GM12874 (cell line): Measurements from ENCODE around the gene GOLGA1.
A peak's percentile ranks its signal among the peaks of the same experiment; 100 is the strongest.

ENCODE experiments used
- CTCF ChIP-seq: IDR thresholded peaks from 2 replicates; pipeline ENCODE4 v1.5.1; 2011; ENCODE audit warnings: low read depth, mild to moderate bottlenecking, control low read depth, low read length, moderate library complexity; ENCODE audit not compliant: insufficient read depth

The GOLGA1 gene

GRCh38 chr9:124853605-124854143, 87.2 kb downstream of the GOLGA1 start:
- no peak for TF ChIP-seq CTCF

GRCh38 chr9:124852829-124853531, 87.9 kb downstream of the GOLGA1 start, which contains the start of gene WDR38:
WDR38 (plus strand) TSS chr9:124853460; CDS start chr9:124853532, 72 bp downstream.
- TF ChIP-seq CTCF, result peak; percentile 96

GRCh38 chr9:124852121-124852828, 88.6 kb downstream of the GOLGA1 start:
- TF ChIP-seq CTCF, result no peak

- TF ChIP-seq CTCF, result no peak
Observed at GRCh38 chr9:124849801-124850200, 91.1 kb downstream of the GOLGA1 start.

GRCh38 chr9:124846969-124847368, 93.9 kb downstream of the GOLGA1 start:
- no peak for TF ChIP-seq CTCF

- TF ChIP-seq CTCF, result no peak
Observed at GRCh38 chr9:124844291-124844690, 96.6 kb downstream of the GOLGA1 start.

GRCh38 chr9:124843456-124844034, 97.3 kb downstream of the GOLGA1 start:
- TF ChIP-seq CTCF, result no peak
